Prostate gland (tissue), 2 donors: ENCODE data around the gene NHLH1. TPM values are rescaled to one million over a fixed set of nuclear protein-coding genes. Genes with fewer than 3 reads are reported as not detected.
"Not testable (repeated sequence)": the region's sequence is repeated elsewhere in the genome, so short reads cannot be mapped to it uniquely, and the experiment has no call there.

Experiments
- DNase-seq: peaks from one replicate; pipeline ENCODE4 v3.0.0-alpha.2; 2019; ENCODE audit warnings: low spot score
- H3K27ac ChIP-seq, 2 donors: fragments of 200-600 bp; sonication (generic); 2 replicates each; pipeline ENCODE4 v1.5.1; 2017 to 2019
- H3K27me3 ChIP-seq: fragments of 200-600 bp; sonication (generic); replicated peaks from 2 replicates; pipeline ENCODE4 v1.5.1; 2019; ENCODE audit not compliant: insufficient read depth
- H3K36me3 ChIP-seq, 2 donors: fragments of 200-600 bp; sonication (generic); 1 replicate in 1 of 2; 2 replicates in 1 of 2; pipeline versions ENCODE4 v1.5.1 to v1.8.1; 2017 to 2019
- H3K4me1 ChIP-seq: fragments of 200-600 bp; sonication (generic); replicated peaks from 2 replicates; pipeline ENCODE4 v1.5.1; 2019
- H3K4me3 ChIP-seq, 2 donors: fragments of 200-600 bp; sonication (generic); 2 replicates each; pipeline ENCODE4 v1.5.1; 2017 to 2019
- H3K9me3 ChIP-seq: fragments of 200-600 bp; sonication (generic); 2 replicates; pipeline ENCODE4 v1.5.1; 2017
- POLR2A ChIP-seq: fragments of 450-650 bp; IDR thresholded peaks from one replicate; pipeline ENCODE4 v1.6.1; 2016; ENCODE audit warnings: antibody characterized with exemption, mild to moderate bottlenecking
- POLR2AphosphoS5 ChIP-seq: sonication (generic); formaldehyde crosslinking; IDR thresholded peaks from one replicate; pipeline ENCODE4 v1.6.1; 2017; ENCODE audit warnings: antibody characterized with exemption
- WGBS: methylation state at CpG from one replicate; pipeline ENCODE4 v1.1.5; 2018; 5-methylcytosine and 5-hydroxymethylcytosine counted together
- intact Hi-C: fragments of 100-400 bp; cut with DNase I; formaldehyde crosslinking; loops from one replicate; pipeline ENCODE4 v1.14.2; 2022
- total RNA-seq, 2 donors: library from RNA; depleted of rRNA; stranded (reverse); fragments of >200 nt; gene quantifications; one replicate each; pipeline ENCODE4 v1.1.0, GENCODE V29; 2016
- TF ChIP-seq, protein P1 (sequence below), 4 experiments: fragments of 200-600 bp in 2 of 4; fragments of 450-650 bp in 2 of 4; sonication (generic) in 2 of 4; IDR thresholded peaks; 1 replicate in 3 of 4; 2 replicates in 1 of 4; pipeline ENCODE4 v1.5.1; 2016 to 2019; ENCODE audit warnings: antibody characterized with exemption in 4 of 4, mild to moderate bottlenecking in 2 of 4, moderate library complexity in 2 of 4

Gene NHLH1
- total RNA-seq, 2 donors from 2014 or later = not detected

DNA sequence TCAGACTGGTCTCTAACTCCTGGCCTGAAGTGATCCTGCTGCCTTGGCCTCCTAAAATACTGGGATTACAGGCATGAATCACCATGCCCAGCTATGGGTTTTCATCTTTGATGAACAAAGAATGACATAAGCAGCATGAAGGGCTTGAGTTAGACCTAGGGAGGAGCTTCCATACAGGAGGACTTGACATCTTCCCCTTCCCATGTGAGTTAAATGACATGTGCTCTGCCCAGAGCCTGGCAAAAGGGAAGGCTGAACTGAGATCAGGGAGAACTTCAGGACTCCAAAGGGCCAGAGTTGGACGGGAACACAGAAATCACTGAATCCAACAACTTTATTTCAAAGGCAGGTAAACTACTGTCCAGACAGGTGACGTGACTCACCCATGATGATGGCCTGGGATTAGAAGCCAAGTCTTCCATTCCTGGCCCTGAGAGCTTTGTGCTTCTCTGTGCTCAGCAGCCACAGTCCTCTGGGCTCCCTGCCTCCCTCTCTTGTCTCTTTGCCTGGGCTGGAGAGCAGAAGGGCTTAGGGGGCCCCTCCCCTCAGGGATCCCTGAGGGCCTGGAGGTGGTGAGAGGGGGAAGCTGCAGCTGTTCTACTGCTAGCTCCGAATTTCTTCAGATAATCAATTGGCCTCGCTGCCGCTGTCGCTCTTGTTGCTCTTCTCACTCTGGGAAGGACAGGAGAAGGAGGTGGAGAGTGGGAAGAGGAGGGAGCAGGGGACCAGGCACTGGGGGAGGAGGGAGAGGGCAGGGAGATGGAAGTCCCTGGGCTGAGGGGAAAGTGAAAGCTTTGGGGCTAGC lies 7.6 kb downstream of the NHLH1 start:
- H3K4me1 ChIP-seq = peaks cover 4% of the 10 kb centered on the region
- no peak overlapping the region for H3K27ac ChIP-seq
- no peak for DNase-seq
- no peak overlapping the region for H3K4me3 ChIP-seq
- WGBS = 67% methylated on average over 6 of the region's 6 CpGs
- no peaks in the 10 kb centered on the region for H3K36me3 ChIP-seq
- no peaks in the 10 kb centered on the region for H3K9me3 ChIP-seq
- intact Hi-C loops = loop anchor here (5.0 to 10.0 kb wide), 2 partner anchors 170 to 272 kb away; partner anchors contain the start of gene PEA15
- H3K27me3 ChIP-seq = no peaks in the 10 kb centered on the region
- TF ChIP-seq, protein P1, sequence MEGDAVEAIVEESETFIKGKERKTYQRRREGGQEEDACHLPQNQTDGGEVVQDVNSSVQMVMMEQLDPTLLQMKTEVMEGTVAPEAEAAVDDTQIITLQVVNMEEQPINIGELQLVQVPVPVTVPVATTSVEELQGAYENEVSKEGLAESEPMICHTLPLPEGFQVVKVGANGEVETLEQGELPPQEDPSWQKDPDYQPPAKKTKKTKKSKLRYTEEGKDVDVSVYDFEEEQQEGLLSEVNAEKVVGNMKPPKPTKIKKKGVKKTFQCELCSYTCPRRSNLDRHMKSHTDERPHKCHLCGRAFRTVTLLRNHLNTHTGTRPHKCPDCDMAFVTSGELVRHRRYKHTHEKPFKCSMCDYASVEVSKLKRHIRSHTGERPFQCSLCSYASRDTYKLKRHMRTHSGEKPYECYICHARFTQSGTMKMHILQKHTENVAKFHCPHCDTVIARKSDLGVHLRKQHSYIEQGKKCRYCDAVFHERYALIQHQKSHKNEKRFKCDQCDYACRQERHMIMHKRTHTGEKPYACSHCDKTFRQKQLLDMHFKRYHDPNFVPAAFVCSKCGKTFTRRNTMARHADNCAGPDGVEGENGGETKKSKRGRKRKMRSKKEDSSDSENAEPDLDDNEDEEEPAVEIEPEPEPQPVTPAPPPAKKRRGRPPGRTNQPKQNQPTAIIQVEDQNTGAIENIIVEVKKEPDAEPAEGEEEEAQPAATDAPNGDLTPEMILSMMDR (IDR thresholded peaks at IDR 0.05) = no peak
- TF ChIP-seq POLR2A (no peak), POLR2AphosphoS5 (no peak)

DNA sequence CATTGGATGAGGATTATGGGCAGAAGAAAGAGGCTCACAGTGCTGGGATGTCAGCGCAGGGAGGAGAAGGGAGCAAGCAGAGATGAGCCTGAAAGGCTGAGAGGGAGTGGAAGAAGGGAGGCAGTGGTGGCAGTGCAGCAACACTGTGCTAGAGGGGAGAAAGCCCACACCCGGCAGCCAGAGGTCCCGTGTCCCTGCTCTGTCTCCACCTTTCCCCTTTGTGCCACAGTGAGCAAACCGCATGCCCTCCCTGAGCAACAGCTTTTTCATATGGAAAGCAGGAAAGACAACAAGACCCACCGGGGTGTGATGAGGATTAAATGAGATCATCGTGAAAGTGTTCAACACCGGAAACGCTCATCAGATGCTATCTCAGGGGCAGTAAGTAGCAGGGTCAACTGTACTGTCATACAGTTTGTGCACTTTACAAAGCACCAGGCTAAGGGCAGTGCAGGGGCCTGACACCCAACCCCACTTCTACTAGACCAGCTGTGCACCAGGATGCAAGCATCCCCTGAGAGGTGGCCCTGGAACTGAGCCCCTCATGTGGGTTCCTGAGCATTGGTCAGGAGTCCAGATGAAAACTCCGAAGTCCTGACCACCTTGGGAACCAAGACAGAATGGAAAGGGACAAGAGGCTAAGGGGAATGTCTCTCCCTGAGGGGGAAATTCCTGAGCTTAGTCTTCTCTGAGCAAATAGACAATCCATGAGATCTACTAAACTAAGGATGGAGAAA lies 9.1 kb downstream of the NHLH1 start:
- H3K4me3 ChIP-seq = no peak overlapping the region
- WGBS = 29% methylated on average over 9 of the region's 9 CpGs
- H3K27ac ChIP-seq = no peak overlapping the region
- H3K4me1 ChIP-seq = peaks cover 4% of the 10 kb centered on the region
- no peaks in the 10 kb centered on the region for H3K9me3 ChIP-seq
- H3K36me3 ChIP-seq = no peaks in the 10 kb centered on the region
- intact Hi-C loops = loop anchor here (5.0 to 10.0 kb wide), 2 partner anchors 171 to 274 kb away; partner anchors contain the start of gene PEA15
- H3K27me3 ChIP-seq = no peaks in the 10 kb centered on the region
- TF ChIP-seq POLR2A (no peak), POLR2AphosphoS5 (no peak)
- TF ChIP-seq, protein P1 (IDR thresholded peaks at IDR 0.05) = no peak
- no peak for DNase-seq

DNA sequence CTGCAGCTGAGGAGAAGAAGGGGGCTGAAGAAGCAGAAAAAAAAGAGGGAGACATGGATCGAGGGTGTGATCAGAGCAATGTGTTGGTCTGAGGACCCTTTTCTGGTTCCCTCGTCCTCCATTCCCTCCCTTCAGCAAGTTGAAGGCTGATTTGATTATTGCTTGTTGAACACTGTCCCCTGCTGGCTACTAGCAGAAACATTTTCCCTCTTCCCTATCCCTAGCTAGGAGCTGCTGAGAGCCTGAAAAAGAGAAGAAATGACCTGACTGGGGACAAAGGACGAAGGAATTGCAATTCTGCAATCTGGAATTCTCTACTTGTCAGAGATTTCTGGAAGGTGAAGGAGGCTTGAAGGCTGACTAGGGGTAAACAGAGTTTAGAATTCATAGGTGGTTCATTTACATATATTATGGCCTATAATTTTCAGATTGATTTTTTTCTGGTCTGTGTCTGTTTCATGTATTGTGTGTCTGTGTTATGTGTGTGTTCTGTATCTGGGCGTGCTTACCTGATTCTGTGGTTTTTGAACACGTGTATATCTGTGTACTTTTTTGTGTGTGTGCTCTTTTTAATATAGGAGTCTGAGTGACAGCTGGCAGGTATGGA lies 9.8 kb downstream of the NHLH1 start:
- Histone ChIP-seq H3K27me3 (no peaks in the 10 kb centered on the region), H3K4me1 (peaks cover 4% of the 10 kb centered on the region), H3K36me3 (no peaks in the 10 kb centered on the region), H3K4me3 (no peak overlapping the region), H3K27ac (no peak overlapping the region), H3K9me3 (no peaks in the 10 kb centered on the region)
- TF ChIP-seq POLR2AphosphoS5 = no peak
- TF ChIP-seq, protein P1 (IDR thresholded peaks at IDR 0.05) = peak in 3 of 4 experiments; percentile 56 to 83 (median 81)
- TF ChIP-seq POLR2A = no peak
- no peak for DNase-seq
- WGBS = 28% methylated on average over 5 of the region's 5 CpGs
- intact Hi-C loops = loop anchor here (5.0 to 10.0 kb wide), 2 partner anchors 172 to 274 kb away; partner anchors contain the start of gene PEA15

DNA sequence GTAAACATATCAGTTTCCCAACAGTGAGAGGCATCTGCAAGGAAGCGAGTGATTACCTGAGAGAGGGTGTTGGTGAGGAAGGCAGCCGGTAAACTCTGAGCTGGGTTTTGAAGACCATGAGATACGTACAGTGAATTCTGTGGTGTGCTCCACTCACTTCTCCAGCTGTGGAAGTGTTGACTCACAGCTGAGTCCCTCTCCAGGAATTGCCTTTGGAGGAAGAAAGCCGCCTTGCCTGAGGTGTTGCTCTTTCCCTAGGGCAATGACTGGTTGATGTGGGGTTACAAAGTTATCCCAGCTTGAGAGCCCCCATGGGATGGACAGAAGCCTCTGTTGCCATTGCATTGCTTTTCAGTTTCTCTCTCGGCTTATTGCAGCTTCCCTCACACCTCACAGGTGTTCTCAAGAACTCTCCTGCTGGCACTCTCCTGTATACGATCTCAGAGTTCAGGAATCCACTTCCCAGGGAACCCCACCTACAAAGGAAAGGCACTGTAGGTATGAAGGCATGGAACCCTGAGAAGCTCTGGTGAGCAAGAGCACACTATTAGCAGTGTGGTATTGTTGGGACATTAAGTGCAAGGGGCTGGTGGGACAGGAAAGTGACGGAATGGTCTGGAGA lies 10.8 kb downstream of the NHLH1 start:
- no peaks in the 10 kb centered on the region for H3K9me3 ChIP-seq
- TF ChIP-seq POLR2A = no peak
- no peak for TF ChIP-seq POLR2AphosphoS5
- TF ChIP-seq, protein P1 (IDR thresholded peaks at IDR 0.05) = no peak
- DNase-seq = no peak
- H3K27ac ChIP-seq = no peak overlapping the region
- 66% methylated on average over 7 of the region's 7 CpGs for WGBS
- H3K4me1 ChIP-seq = peaks cover 4% of the 10 kb centered on the region
- no peaks in the 10 kb centered on the region for H3K27me3 ChIP-seq
- intact Hi-C loops = loop anchor here (5.0 to 10.0 kb wide), 2 partner anchors 173 to 275 kb away; partner anchors contain the start of gene PEA15
- no peaks in the 10 kb centered on the region for H3K36me3 ChIP-seq
- H3K4me3 ChIP-seq = no peak overlapping the region

DNA sequence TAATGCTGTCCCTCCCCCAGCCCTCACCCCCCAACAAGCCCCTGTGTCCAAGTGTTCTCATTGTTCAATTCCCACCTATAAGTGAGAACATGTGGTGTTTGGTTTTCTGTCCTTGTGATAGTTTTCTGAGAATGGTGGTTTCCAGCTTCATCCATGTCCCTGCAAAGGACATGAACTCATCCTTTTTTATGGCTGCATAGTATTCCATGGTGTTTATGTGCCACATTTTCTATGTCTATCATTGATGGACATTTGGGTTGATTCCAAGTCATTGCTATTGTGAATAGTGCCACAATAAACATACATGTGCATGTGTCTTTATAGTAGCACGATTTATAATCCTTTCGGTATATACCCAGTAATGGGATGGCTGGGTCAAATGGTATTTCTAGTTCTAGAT lies 17.9 kb downstream of the NHLH1 start:
- H3K27me3 ChIP-seq, H3K4me1 ChIP-seq, H3K27ac ChIP-seq, H3K36me3 ChIP-seq, H3K4me3 ChIP-seq, H3K9me3 ChIP-seq, DNase-seq, intact Hi-C loops: not testable (repeated sequence)
- 95% methylated on average over 2 of the region's 2 CpGs for WGBS

DNA sequence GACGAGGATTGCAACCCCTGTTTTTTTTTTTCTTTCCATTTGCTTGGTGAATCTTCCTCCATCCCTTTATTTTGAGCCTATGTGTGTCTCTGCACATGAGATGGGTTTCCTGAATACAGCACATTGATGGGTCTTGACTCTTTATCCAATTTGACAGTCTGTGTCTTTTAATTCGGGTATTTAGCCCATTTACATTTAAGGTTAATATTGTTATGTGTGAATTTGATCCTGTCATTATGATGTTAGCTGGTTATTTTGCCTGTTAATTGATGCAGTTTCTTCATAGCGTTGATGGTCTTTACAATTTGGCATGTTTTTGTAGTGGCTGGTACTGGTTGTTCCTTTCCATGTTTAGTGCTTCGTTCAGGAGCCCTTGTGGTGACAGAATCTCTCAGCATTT lies 21.5 kb downstream of the NHLH1 start:
- 83% methylated on average over 4 of the region's 4 CpGs for WGBS
- intact Hi-C loops, H3K4me3 ChIP-seq, H3K36me3 ChIP-seq, H3K4me1 ChIP-seq, H3K9me3 ChIP-seq, DNase-seq, H3K27me3 ChIP-seq, H3K27ac ChIP-seq: not testable (repeated sequence)
